HG02678 (cell line): Measurements from ENCODE around the gene CDK13.

Experiments used
- ATAC-seq: cut with Tn5 transposase; IDR thresholded peaks from one replicate; pipeline ENCODE4 v1.9.1; 2021; ENCODE audit warnings: mild to moderate bottlenecking, moderate library complexity; ENCODE audit not compliant: unreplicated experiment

The CDK13 gene

GRCh38 chr7:39948956-39949928 is 814 bp upstream of the CDK13 start:
- peak; percentile 71 for ATAC-seq

GRCh38 chr7:39950473-39951225 is 593 bp downstream of the CDK13 start:
- ATAC-seq: no peak

GRCh38 chr7:39951226-39952194 is 1.5 kb downstream of the CDK13 start:
- peak; percentile 27 for ATAC-seq

- ATAC-seq: no peak
These were observed 2.3 kb downstream of the CDK13 start for GRCh38 chr7:39952374-39952773.

GRCh38 chr7:39952803-39953202 is 2.7 kb downstream of the CDK13 start:
- no peak for ATAC-seq

- ATAC-seq: no peak
These were observed 4.6 kb downstream of the CDK13 start for GRCh38 chr7:39954694-39955093.

- ATAC-seq: no peak
These were observed 8.0 kb downstream of the CDK13 start for GRCh38 chr7:39958038-39958437.

GRCh38 chr7:39967406-39968161 is 17.5 kb downstream of the CDK13 start:
- ATAC-seq: no peak

- ATAC-seq: no peak
These were observed 19.4 kb downstream of the CDK13 start for GRCh38 chr7:39969431-39969830.

- ATAC-seq: peak; percentile 59
These were observed 21.9 kb downstream of the CDK13 start for GRCh38 chr7:39971924-39972323.

GRCh38 chr7:39973801-39974200 is 23.7 kb downstream of the CDK13 start:
- ATAC-seq: no peak

- ATAC-seq: no peak
These were observed 28.3 kb downstream of the CDK13 start for GRCh38 chr7:39978230-39978934.

GRCh38 chr7:39979406-39980073 is 29.5 kb downstream of the CDK13 start:
- ATAC-seq: no peak

GRCh38 chr7:39985398-39985918 is 35.4 kb downstream of the CDK13 start:
- no peak for ATAC-seq

GRCh38 chr7:39987641-39988347 is 37.7 kb downstream of the CDK13 start:
- no peak for ATAC-seq

GRCh38 chr7:40000734-40001315 is 50.8 kb downstream of the CDK13 start:
- ATAC-seq: no peak

- no peak for ATAC-seq
These were observed 51.6 kb downstream of the CDK13 start for GRCh38 chr7:40001649-40002048.

GRCh38 chr7:40003597-40003996 is 53.5 kb downstream of the CDK13 start:
- no peak for ATAC-seq
